ENCODE measurements around the gene SPATA6L. TPM values are rescaled to one million over a fixed set of nuclear protein-coding genes. Genes with fewer than 3 reads are reported as not detected.

SPATA6L gene
- total and polyA plus RNA-seq, 10 of the 15 experiments (the other 5 are each of a cell fraction or from before 2014, with no cell fraction given) = 0.37 to 1.6 (median 0.91) TPM

GRCh38 chr9:4617752-4618151, 48.5 kb downstream of the SPATA6L start (continued):
- TF ChIP-seq ZBED1 (IDR thresholded peaks at IDR 0.05; ENCODE audit: borderline replicate concordance) (no peak), ESRRA (IDR thresholded peaks at IDR 0.05; ENCODE audit: low read length) (no peak)

GRCh38 chr9:4615778-4616177, 50.5 kb downstream of the SPATA6L start:
- no peaks in the 10 kb centered on the region for H3K36me3 ChIP-seq (ENCODE audit: control insufficient read depth in 2 of 2, insufficient read depth in 2 of 2, low read length in 1 of 2)
- H4K20me1 ChIP-seq (ENCODE audit: control insufficient read depth, insufficient read depth) = no peaks in the 10 kb centered on the region
- H3K9me3 ChIP-seq (replicated peaks; ENCODE audit: control insufficient read depth, insufficient read depth, low read length) = no peaks in the 10 kb centered on the region
- ChIA-PET POLR2A (no interaction called here), RAD21 (ENCODE audit: unreplicated experiment) (no interaction called here), SMC1A (ENCODE audit: uncharacterized antibody, unreplicated experiment) (no interaction called here), CTCF (no interaction called here)
- no peak overlapping the region for H3K4me3 ChIP-seq
- ATAC-seq (no peak), DNase-seq (ENCODE audit: low read depth, low spot score) (no peak), FAIRE-seq (no peak)
- 63% methylated on average over 5 of the region's 5 CpGs for WGBS (ENCODE audit: insufficient coverage, insufficient replicate concordance, low lambda C conversion rate, missing lambda C conversion rate)
- H3K27ac ChIP-seq (ENCODE audit: control insufficient read depth, insufficient read depth) = no peak overlapping the region
- in situ Hi-C loops (cut with MboI) (no loop called here), intact Hi-C loops (cut with micrococcal nuclease; ENCODE audit: unreplicated experiment) (no loop called here)
- no TSS peak for BruUV-seq (replicated peaks)
- no peaks in the 10 kb centered on the region for H3K27me3 ChIP-seq (replicated peaks in 1 of 2; ENCODE audit: control insufficient read depth in 2 of 2, insufficient read depth in 2 of 2, low read length in 1 of 2)
- H3K4me1 ChIP-seq (ENCODE audit: control insufficient read depth, insufficient read depth, low read length) = peaks cover 6% of the 10 kb centered on the region
- no peak overlapping the region for H3K4me2 ChIP-seq (ENCODE audit: control insufficient read depth, insufficient read depth)
- no peaks in the 10 kb centered on the region for H3K79me2 ChIP-seq (ENCODE audit: control insufficient read depth, insufficient read depth, low read length)
- H3K9ac ChIP-seq (ENCODE audit: control insufficient read depth, insufficient read depth, low read length) = no peak overlapping the region
- no peak overlapping the region for H2AFZ ChIP-seq (ENCODE audit: control insufficient read depth, low read depth, low read length)
- TF ChIP-seq POLR2AphosphoS5 (IDR thresholded peaks at IDR 0.05; ENCODE audit: low read length) (no peak), LARP7 (IDR thresholded peaks at IDR 0.05) (no peak), RAD21 (IDR thresholded peaks at IDR 0.05; ENCODE audit: insufficient read depth, low read depth, low read length) (no peak), BCL3 (IDR thresholded peaks at IDR 0.05; ENCODE audit: borderline replicate concordance, insufficient read depth, low read depth, low read length, poor library complexity, severe bottlenecking) (no peak), SMARCA5 (IDR thresholded peaks at IDR 0.05) (no peak), CHD4 (IDR thresholded peaks at IDR 0.05) (no peak), ZNF592 (IDR thresholded peaks at IDR 0.05) (no peak), ZNF384 (IDR thresholded peaks at IDR 0.05; ENCODE audit: borderline replicate concordance, low read depth, low read length) (no peak), CBX3 (IDR thresholded peaks at IDR 0.05; ENCODE audit: borderline replicate concordance, low read depth) (no peak), ASH2L (IDR thresholded peaks at IDR 0.05; ENCODE audit: borderline replicate concordance, low read depth) (no peak), FOXK2 (IDR thresholded peaks at IDR 0.05) (no peak), CEBPB (IDR thresholded peaks at IDR 0.05; ENCODE audit: borderline replicate concordance in 1 of 2, low read depth in 2 of 2, low read length in 2 of 2) (no peak), IRF3 (IDR thresholded peaks at IDR 0.05) (no peak), MTA3 (IDR thresholded peaks at IDR 0.05; ENCODE audit: borderline replicate concordance, low read length) (no peak), ZNF207 (IDR thresholded peaks at IDR 0.05; ENCODE audit: borderline replicate concordance) (no peak)

Measured in GM12878 (cell line).